WI38 (cell line): ENCODE results near the gene NTSR1.

Source experiments
- H3K4me3 ChIP-seq: 2 replicates; pipeline ENCODE4 v1.5.1; 2011; ENCODE audit warnings: low read depth, mild to moderate bottlenecking, control low read depth, low read length
- TF ChIP-seq, protein P1 (sequence below): IDR thresholded peaks from 2 replicates; pipeline ENCODE4 v1.5.1; 2012; ENCODE audit warnings: low read depth, mild to moderate bottlenecking, control low read depth, low read length

NTSR1 gene

GRCh38 chr20:62700261-62700930 lies 8.2 kb upstream of the NTSR1 start:
- H3K4me3 ChIP-seq, result no peak overlapping the region
- TF ChIP-seq, protein P1, sequence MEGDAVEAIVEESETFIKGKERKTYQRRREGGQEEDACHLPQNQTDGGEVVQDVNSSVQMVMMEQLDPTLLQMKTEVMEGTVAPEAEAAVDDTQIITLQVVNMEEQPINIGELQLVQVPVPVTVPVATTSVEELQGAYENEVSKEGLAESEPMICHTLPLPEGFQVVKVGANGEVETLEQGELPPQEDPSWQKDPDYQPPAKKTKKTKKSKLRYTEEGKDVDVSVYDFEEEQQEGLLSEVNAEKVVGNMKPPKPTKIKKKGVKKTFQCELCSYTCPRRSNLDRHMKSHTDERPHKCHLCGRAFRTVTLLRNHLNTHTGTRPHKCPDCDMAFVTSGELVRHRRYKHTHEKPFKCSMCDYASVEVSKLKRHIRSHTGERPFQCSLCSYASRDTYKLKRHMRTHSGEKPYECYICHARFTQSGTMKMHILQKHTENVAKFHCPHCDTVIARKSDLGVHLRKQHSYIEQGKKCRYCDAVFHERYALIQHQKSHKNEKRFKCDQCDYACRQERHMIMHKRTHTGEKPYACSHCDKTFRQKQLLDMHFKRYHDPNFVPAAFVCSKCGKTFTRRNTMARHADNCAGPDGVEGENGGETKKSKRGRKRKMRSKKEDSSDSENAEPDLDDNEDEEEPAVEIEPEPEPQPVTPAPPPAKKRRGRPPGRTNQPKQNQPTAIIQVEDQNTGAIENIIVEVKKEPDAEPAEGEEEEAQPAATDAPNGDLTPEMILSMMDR, result no peak

DNA sequence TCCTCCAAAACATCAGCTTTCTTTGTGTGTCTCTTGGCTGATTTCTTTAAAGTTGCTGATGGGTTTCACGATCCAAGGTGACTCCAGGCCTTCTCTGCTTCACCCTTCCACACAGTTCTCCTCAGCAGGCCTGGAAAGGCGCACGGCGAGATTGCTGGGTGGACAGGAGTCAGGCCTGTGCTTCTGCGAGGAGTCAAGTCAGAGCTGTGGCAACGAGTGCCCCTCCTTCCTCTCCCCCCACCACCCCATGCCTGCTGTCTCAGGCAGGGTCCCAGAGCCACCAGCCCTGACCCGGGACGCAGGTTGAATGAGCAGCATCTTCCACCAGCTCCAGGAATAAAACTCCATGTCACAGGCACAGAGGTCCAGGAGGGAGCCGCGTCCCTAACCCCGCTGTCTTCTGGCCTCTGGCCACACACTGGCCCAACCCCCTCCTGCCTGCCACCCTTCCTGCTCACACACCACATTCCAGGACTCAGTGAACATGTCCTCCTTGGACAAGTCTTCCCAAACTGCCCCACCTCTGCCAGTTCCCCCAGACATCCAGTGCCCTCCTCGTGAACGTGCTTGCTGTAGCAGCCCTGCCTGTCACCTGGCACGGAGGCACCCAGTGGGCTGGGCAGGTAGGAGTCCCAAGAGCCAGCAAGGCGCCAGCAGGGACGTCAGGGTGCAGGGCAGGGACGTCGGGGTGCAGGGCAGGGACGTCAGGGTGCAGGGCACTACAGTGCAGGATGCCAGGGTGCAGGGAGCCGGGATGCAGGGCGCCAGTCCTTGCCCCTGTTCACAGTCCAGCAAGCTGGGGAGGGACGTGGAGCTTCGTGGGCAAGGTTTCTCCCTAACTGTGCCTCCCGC lies 7.2 kb upstream of the NTSR1 start:
- TF ChIP-seq, protein P1, result no peak
- H3K4me3 ChIP-seq, result no peak overlapping the region

DNA sequence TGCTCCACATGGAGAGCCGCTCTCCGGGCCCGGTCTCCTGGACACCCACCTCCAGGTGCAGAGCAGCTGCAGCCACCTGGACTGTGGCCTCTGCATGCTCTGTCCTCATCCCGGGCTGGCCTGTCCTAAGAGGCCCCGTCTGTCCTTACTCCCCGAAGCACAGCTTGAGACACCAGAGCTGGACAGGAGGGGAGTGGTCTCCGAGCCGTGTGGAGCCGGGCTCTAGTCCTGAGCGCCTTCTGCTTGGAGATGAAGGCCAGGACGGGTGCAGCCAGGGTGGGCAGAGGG lies 6.7 kb upstream of the NTSR1 start:
- H3K4me3 ChIP-seq, result no peak overlapping the region
- TF ChIP-seq, protein P1, result no peak

DNA sequence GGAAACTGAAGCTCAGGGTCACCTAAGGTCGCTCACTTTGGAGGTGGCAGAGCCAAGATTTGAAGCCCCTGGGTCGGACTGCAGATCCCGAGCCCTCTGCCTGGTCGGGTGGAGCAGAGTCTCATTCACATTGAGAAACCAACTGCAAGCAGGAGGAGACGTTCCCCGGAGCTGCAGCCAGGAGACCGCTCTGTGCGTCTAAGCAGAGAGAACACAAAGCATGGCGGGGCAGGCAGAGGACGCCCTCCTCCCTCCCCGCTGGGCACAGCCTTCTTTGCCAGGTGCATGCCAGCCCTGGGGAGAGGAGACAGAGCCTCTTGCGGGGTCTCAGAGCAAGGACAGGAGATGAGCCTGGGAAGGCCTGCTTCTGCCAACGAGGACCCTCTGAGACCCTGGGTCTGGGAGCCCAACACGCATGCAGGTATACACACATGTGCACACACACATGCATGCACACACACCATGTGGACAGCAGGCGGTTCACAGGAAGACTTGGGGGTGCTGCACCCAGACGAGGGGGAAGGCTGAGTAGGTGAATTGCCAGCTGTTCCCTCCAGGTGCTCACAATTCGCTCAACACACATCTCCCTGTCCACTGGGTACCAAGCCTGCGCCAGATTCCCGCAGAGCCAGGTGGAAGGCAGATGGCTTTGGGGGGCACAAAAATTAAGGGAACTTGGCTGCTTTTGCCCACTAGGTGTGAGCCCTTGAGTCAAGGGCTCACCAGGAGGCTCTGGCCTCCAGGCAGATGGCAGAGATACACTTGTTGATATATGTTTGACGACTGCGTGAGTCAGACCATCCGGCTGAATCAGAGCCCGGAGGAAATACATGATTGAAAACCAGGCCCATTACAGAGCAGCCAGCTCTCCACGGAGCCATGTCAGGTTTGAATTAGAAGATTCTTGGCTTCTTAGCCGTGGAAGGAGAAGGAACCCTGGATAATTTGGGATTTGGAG lies 5.5 kb upstream of the NTSR1 start:
- H3K4me3 ChIP-seq, result peak overlapping the region; percentile 30; the same call in 1 of the 2 replicates
- TF ChIP-seq, protein P1, result peak; percentile 51

- peak overlapping the region; percentile 30; the same call in 1 of the 2 replicates for H3K4me3 ChIP-seq
- TF ChIP-seq, protein P1, result no peak
These were observed 4.8 kb upstream of the NTSR1 start for GRCh38 chr20:62703853-62704228.

DNA sequence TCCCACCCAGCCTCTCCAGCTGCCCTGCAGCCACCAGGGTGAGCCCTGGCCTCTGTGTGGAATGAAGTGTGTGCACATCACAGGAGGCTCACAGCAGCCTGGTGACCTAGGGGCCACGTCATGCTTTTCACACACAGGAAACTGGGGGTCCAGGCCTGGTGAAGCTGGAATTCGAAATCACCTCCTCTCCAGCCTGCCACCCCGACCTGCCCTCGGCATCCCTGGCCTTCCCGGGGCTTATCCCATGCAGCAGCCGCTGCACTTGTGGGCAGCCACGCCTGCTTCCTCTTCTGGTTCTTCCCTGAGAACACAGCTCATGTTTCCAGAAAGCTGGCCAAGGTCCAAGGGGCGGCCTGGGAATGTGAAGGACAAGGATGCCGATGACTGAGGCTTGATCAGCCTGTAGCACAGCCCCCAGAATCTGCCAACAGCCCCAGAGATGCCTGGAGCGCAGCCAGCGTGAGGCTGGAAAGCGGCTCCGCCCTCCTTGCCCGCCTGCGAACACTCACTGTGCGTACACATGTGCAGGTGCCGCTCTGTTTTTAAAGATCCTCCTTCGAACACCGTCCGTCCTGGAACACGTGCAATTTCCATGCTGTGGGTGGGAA lies 4.2 kb upstream of the NTSR1 start:
- no peak overlapping the region for H3K4me3 ChIP-seq
- TF ChIP-seq, protein P1, result no peak
